HL-60 (cell line): ENCODE data around the gene GPNMB.

Experiments
- CTCF ChIP-seq: IDR thresholded peaks from one replicate; pipeline ENCODE4 v1.5.1; 2011; ENCODE audit warnings: low read length, control low read depth, inconsistent platforms; ENCODE audit not compliant: insufficient read depth
- GABPA ChIP-seq: IDR thresholded peaks from 2 replicates; pipeline ENCODE4 v1.6.1; 2012; ENCODE audit warnings: low read depth
- POLR2AphosphoS5 ChIP-seq: IDR thresholded peaks from 2 replicates; pipeline ENCODE4 v1.6.1; 2012; ENCODE audit warnings: low read depth
- REST ChIP-seq: IDR thresholded peaks from 2 replicates; pipeline ENCODE4 v1.6.1; 2012; ENCODE audit warnings: low read depth; ENCODE audit not compliant: insufficient replicate concordance
- SPI1 ChIP-seq: IDR thresholded peaks from 2 replicates; pipeline ENCODE4 v1.6.1; 2012; ENCODE audit warnings: low read depth, mild to moderate bottlenecking, borderline replicate concordance

GRCh38 chr7:23237000-23237399 lies 9.6 kb upstream of the GPNMB start:
- TF ChIP-seq CTCF (no peak), REST (no peak), POLR2AphosphoS5 (no peak), GABPA (no peak), SPI1 (no peak)
